Anterior cingulate cortex (tissue), 58 donors: ENCODE measurements around the gene RPGRIP1.
"Not testable (repeated sequence)": the region's sequence is repeated elsewhere in the genome, so short reads cannot be mapped to it uniquely, and the experiment has no call there.

Source experiments
- DNase-seq, 58 donors: peaks; one replicate each; lab custom pipeline; 2025; lab: John Stamatoyannopoulos, UW

Gene RPGRIP1

GRCh38 chr14:21298358-21298757, 18.5 kb downstream of the RPGRIP1 start:
- DNase-seq: no peak

DNA sequence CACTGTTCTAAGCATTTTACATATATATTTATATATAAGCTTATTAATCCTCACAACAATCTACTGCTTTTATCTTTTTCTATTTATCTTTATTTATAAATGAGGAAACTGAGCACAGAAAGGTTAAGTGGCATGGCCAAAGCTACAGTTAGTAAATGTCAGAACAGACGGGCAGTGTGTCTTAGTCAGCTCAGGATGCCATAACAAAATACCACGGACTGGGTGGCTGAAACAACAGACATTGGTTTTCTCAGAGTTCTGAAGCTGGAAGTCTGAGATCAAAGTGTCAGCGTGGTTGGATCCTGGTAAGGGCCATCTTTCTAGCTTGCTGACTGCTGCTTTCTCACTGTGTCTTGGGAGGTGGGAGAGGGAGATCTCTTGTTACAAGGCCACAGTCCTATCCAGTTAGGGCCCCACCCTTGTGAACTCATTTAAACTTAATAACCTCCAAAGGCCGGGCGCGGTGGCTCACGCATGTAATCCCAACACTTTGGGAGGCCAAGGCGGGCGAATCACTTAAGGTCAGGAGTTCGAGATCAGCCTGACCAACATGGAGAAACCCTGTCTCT, 19.8 kb downstream of the RPGRIP1 start:
- DNase-seq: no peak

DNA sequence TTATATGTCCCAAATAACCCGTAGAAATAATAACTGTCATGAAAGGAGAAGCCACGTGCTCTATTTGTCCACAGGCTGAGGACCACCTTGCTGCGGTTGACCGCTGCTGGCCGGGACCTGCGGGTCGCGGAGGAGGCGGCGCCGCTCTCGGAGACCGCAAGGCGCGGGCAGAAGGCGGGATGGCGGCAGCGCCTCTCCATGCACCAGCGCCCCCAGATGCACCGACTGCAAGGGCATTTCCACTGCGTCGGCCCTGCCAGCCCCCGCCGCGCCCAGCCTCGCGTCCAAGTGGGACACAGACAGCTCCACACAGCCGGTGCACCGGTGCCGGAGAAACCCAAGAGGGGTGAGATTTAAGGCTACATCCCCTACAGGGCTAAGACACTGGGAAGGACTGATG, 21.0 kb downstream of the RPGRIP1 start:
- DNase-seq: peak in 17 of 58 donors; percentile 1 to 27 (median 5)

GRCh38 chr14:21302013-21302835, 22.3 kb downstream of the RPGRIP1 start:
- DNase-seq: no peak

GRCh38 chr14:21302836-21303140, 22.9 kb downstream of the RPGRIP1 start:
- DNase-seq: not testable (repeated sequence)

DNA sequence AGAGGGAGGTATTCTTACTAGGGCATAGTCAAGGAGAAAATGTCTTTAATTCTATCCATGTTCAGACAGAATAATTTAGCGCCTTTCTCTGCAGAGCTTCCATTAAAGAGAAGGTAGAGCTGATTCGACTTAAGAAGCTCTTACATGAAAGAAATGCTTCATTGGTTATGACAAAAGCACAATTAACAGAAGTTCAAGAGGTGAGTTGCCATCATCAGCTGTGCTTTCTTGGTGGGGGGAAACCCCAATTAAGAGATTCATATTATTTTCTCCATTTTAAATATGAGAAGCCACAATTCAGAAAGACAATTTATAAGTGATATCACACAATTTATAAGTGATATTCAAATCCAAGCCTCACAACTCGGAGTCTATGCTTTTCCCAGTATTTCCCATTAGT, 27.8 kb downstream of the RPGRIP1 start:
- no peak for DNase-seq

DNA sequence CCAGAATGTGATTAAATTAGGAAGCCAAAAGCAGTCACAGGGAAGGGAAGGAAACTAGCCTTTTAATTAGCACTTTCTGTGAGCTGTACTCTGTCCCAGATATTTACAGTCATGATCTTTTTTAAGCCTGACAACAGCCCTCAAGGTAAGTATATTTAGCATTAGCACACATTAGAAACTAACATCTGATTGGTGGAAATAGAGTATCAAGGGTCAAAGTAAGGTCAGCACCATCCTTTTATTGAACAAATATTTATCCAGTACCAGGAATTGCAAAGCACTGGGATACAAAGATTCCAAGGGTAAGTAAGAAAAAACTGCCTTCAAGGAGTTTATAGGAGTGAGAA, 28.2 kb downstream of the RPGRIP1 start:
- no peak for DNase-seq

- peak in 54 of 58 donors; percentile 2 to 84 (median 50) for DNase-seq
Measured at GRCh38 chr14:21308479-21309237, 28.8 kb downstream of the RPGRIP1 start.

DNA sequence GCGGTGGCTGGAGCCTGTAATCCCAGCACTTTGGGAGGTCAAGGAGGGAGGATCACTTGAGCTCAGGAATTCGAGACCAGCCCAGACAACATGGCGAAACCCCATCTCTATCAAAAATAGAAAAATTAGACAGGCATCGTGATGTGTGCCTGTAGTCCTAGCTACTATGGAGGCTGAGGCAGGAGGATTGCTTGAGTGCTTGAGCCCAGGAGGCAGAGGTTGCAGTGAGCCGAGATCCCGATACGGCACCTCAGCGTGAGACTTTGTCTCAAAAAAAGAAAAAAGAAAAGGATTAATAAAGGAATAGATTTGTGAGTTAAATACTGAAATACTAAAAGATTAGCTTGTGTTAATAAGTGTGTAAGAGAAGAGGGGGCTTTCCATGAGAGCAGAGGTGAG, 29.4 kb downstream of the RPGRIP1 start:
- DNase-seq: no peak

- DNase-seq: no peak
Measured at GRCh38 chr14:21309956-21310355, 30.1 kb downstream of the RPGRIP1 start.

DNA sequence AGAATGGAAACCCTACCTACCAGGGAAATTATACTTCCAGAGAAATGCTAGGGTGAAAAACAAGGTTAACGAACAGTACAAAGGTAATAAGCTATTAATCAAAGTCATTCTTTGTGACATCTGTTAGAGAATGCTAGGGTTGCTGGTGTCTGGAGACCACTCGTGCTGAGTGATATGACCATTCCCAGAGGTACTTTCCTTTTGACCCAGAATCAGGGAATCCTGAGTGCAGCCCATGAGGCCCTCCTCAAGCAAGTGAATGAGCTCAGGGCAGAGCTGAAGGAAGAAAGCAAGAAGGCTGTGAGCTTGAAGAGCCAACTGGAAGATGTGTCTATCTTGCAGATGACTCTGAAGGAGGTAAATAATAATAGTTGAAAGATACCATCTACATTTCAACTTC, 31.7 kb downstream of the RPGRIP1 start:
- no peak for DNase-seq

- DNase-seq: no peak
Measured at GRCh38 chr14:21313512-21313911, 33.6 kb downstream of the RPGRIP1 start.

- peak in 2 of 58 donors; percentile 1 to 7 for DNase-seq
Measured at GRCh38 chr14:21317398-21317797, 37.5 kb downstream of the RPGRIP1 start.

DNA sequence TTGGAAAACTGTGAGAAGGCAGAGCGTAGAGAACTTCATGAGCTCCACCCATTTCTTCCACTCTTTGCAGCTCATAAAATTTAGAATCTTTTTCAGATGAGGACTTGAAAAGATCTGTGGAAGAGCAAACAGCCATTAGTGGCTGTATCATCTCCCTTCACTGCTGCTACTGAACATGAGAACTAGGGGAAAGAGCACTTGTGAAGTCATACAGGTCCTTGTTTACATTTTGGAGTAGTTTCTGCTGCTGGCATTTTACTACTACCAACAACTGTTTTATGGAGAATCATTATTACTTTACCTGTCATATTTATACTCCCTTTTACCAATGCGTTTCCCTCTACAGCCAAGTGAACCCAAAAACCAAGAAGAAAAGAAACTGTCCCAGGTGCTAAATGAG, 41.0 kb downstream of the RPGRIP1 start:
- no peak for DNase-seq

DNA sequence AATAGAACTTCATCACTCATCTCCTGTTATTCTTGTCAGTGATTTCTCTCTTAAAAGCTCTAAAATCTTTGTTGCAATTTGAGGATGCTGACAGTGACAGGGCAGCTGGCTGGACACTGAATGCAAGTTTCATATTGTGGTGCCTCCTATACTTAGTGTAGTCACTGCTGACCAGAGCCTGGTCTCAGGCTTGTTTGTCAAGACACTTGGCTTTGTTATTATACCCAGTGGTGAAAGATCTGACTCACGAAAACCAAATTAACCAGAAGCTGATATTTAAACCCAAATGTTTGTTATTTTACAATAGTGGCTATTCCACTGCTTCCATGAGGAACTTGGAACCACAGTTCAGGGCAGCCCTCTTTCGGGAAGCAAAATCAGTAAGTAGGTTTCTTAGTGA, 42.8 kb downstream of the RPGRIP1 start:
- DNase-seq: no peak

DNA sequence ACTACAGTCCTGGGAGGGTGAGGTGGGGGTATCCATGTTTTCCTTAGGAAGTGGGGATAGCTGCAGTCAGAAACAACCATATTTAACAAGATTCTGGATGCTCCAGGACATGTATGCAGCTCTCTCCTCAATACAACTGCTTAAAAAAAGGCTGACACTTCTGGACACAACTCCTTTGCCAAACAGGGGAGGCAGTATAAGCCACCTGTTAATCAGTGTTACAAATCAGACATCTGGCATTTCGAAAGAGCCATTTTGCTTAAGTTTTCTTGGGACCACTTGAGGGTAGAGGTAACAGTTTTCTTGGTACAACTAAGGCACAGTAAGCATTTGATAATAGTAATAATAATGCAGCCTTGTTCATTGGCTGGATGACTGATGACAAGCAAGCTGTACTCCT, 47.1 kb downstream of the RPGRIP1 start:
- DNase-seq: no peak
